Thyroid gland (tissue), 4 donors: ENCODE data around the gene HBA2.

Experiments
- CTCF ChIP-seq, 6 experiments: fragments of 200-600 bp in 3 of 6; fragments of 450-650 bp in 3 of 6; sonication (generic) in 3 of 6; IDR thresholded peaks; one replicate each; pipeline ENCODE4 v1.5.1; 2016 to 2019; ENCODE audit warnings: antibody characterized with exemption in 6 of 6, mild to moderate bottlenecking in 2 of 6, inconsistent platforms in 1 of 6, moderate library complexity in 1 of 6
- POLR2A ChIP-seq, 2 donors: fragments of 450-650 bp; IDR thresholded peaks; one replicate each; pipeline ENCODE4 v1.6.1; 2017; ENCODE audit warnings: antibody characterized with exemption in 2 of 2, mild to moderate bottlenecking in 2 of 2, moderate library complexity in 1 of 2

- TF ChIP-seq CTCF (IDR thresholded peaks at IDR 0.05) = no peak
- TF ChIP-seq POLR2A (IDR thresholded peaks at IDR 0.05) = no peak
Observed at GRCh38 chr16:144797-145252, 27.9 kb upstream of the HBA2 start.
